Endometrial microvascular endothelial cells (primary cell): ENCODE measurements around the gene TRMT2A. TPM values are rescaled to one million over a fixed set of nuclear protein-coding genes. Genes with fewer than 3 reads are reported as not detected.

Experiments
- in situ Hi-C: cut with HindIII; loops from 2 replicates; pipeline ENCODE4 v1.10.0; 2017; ENCODE audit warnings: low sequenced_read_pairs, low pct_unique_long_range_greater_than_20kb; ENCODE audit errors: inconsistent ontology term
- total RNA-seq: library from RNA; depleted of rRNA; stranded (reverse); fragments of >200 nt; gene quantifications from one replicate; pipeline ENCODE4 v1.2.3, GENCODE V29; 2015; ENCODE audit errors: inconsistent ontology term

TRMT2A gene
- total RNA-seq, 1 donor from 2014 or later = 74.0 TPM

DNA sequence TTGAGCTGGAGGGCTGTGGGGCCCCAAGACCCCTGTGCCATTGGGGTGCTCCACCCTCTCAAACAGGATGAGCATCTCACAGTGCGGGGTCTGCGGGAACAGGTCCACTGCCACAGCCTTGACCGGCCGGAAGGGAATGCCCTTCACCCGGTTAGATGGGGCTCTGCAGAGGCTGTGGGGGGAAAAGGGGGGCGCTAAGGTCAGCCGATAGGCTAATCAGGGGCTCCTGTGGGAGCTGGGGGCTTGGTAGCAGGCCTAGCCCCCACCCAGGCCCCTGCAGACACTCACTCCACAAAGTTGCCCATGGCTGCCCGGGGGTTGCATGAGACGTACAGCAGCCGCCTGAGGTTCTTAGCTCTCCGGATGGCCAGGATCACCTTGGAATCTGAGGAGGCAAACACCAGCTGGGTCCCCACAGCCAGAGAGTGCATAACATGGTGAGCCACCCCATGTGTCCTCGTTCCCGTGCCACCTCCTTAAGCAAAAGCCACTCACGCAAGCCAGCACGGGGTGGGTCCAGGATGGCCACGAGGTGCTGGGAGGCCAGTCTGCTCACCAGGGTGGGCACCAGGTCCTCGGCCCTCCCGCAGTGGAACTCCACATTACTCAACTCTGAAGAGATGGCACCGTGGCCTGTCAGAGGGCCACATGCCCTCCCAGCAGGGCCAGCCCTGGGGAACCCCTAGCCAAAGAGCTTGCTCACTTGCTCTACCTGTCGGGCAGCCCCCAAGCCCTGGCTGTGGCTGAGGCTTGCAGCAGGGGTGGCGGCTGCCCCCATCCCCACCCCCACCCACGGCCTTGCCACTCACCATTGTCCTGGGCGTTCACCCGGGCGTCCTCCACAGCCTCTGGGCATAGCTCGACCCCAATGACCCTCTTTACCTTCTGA is 4.2 kb downstream of the TRMT2A start:
- in situ Hi-C loops = loop anchor here (25.0 kb wide), 2 partner anchors 151 to 351 kb away; partner anchors contain the start of gene TBX1

DNA sequence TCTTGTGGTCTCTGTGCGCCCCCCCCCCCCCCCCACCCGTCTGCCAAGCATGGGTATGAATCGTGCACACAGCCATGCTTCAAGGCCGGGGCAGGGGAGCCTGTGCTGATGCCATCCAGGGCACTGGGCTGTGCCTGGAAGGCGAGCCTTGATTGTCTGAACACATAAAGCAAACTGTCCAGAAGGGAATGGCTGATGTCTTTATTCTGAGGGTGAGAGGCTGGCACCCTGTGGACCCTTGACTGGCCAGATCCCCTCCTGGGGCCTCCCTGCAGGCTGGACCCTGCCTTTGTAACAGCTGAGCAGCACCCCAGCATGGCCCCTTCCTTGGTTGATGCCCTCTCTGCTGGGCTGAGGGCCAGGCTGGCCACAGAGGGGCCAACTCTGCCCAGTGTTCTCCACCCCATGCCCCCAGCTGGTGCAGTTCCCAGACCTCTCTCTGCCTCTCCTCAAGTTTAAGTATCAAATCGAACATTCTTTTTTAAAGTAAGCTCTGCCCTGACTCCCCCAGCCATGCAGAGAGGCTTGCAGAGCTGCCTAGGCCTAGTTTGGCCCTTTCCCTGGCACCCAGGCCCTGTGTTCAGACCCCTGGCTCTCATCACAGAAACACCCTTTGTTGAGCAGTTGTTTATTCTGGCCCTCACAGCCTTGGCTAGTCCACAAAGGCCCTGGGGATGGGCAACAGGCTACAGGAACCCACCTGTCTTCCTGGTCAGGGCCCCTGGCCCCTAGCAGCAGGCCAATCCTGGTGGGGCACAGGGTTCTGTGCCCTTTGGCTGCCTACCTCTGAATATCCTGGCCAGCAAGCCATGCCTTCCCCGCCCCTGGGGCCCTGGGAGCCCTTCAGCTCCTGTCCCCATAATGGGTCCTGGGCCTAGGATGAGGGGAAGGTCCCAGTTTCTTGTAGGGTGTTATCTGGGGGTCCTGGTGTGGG is 5.1 kb downstream of the TRMT2A start:
- in situ Hi-C loops = loop anchor here (25.0 kb wide), 2 partner anchors 150 to 350 kb away; partner anchors contain the start of gene TBX1

DNA sequence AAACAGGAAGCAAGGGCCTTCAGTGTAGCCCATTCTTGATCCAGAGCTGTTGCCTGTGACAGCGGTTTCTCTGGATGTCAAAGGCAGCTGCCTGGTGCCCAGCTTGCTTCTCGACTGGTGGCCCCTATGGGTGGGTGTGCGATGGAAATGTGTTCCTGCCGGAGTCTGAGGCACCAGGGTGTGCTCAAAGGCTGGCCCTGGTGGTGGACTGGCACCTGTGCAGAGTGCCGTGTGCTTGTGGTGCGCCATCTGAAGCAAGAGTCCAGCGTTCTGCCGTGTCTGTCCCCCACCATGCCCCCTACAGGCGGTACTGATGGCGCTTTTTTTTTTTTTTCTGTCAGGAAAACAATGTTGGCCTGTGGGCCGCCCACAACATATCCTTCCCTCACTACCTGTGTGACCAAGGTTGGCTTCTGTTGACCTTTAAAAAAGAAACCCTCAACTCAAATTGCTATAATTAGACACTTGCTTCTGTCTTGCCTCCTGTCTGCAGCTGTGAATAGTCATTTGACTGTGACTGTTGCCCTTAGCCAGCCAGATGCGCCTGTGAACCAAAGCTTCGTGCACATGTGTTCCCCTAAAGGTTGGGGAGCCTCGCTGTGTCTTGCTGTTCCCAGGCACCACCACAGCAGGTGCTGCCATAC is 5.9 kb downstream of the TRMT2A start:
- in situ Hi-C loops = loop anchor here (25.0 kb wide), 2 partner anchors 149 to 349 kb away; partner anchors contain the start of gene TBX1

DNA sequence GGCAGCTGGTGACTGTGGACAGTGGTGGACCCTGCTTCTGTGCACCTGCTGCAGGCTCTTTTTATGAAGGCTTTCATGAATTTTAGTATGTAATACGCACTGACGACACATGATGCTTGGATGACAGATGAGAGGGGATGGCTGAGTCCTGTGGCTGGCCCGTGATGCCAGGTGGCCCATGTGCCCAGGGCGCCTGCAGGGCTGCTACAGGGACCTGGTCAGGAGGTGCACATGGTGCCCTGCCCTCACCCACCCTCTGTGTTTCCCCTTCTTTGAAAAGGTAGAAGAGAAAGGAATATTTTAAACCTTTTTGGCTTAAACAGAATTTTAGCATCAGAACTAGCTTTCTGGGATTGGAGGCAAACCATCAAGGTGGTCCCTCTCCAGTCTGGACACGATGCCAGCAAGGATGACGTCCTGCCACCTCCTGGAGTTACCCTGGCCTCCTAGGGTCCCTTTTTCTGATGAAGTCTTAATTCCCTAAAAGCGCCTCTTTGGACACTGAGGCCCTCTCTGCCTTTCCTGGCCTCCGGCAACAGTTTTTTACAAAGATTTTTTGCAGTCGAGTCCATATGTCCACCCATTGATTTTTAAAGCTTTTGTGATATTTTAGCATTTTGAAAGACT is 6.6 kb downstream of the TRMT2A start:
- in situ Hi-C loops = loop anchor here (25.0 kb wide), 2 partner anchors 148 to 348 kb away; partner anchors contain the start of gene TBX1

DNA sequence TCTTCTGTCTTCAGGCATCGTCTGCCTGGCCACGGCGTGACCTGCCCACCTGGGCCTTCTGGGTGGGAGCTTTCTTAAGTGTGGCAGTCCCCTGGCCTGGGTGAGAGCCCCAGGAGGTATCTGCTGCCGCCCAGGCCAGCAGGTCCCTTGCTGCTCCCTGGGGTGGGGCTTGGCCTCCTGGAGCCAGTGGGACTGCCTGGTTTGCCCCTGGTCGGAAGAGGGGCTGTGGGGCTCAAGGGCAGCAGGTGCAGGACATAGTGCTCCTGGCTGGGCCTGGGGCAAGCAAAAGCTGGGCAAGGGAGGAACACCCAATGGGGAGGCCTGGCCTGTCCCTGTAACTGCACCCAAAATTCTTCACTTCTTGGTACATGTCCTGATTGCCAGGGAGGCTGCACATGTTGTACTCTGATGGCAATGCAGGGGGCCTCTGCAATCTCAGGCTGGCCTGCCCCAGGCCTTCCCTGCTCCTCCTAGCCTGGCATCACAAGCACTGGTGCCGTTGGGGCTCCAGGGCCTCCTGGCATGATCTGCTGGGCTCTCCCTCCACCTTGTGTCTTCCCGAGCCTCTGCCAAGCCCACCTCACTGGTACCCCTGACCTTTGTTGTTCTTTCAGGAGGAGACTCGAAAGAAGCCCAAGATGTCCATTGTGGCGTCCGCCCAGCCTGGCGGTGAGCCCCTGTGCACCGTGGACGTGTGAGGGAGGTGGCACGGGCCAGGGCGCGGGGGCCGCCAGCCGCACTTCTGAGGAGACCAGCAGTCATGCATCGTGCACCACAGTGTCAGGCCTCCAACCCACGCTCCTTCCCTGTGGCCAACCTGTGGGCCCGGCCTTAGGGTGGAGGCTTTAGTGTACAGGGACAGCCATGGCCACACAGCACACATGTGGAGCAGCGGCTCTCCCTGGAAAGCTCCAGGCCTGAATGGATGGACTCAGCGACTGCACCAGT is 7.3 kb downstream of the TRMT2A start:
- in situ Hi-C loops = loop anchor here (25.0 kb wide), 2 partner anchors 147 to 347 kb away; partner anchors contain the start of gene TBX1

DNA sequence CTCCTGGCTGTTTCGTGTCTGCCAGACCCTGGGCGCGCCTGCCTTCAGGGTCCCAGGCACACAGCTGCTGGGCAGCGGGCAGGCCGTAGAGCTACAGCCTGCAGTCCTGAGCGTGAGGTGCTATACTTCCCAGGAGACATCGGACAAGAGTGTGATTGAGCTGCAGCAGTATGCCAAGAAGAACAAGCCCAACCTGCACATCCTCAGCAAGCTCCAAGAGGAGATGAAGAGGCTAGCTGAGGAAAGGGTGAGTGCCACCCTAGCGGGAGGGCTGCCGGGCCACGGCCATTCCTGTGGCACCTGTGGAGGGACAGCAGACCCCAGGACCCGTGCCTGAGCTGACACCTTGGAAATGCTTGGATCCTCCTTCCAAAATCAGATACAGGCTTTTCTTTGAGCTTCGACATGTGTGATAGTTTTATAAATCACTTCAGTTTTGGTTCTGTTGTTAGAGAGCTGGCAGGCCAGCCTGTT is 8.2 kb downstream of the TRMT2A start:
- in situ Hi-C loops = loop anchor here (25.0 kb wide), 2 partner anchors 146 to 346 kb away; partner anchors contain the start of gene TBX1

DNA sequence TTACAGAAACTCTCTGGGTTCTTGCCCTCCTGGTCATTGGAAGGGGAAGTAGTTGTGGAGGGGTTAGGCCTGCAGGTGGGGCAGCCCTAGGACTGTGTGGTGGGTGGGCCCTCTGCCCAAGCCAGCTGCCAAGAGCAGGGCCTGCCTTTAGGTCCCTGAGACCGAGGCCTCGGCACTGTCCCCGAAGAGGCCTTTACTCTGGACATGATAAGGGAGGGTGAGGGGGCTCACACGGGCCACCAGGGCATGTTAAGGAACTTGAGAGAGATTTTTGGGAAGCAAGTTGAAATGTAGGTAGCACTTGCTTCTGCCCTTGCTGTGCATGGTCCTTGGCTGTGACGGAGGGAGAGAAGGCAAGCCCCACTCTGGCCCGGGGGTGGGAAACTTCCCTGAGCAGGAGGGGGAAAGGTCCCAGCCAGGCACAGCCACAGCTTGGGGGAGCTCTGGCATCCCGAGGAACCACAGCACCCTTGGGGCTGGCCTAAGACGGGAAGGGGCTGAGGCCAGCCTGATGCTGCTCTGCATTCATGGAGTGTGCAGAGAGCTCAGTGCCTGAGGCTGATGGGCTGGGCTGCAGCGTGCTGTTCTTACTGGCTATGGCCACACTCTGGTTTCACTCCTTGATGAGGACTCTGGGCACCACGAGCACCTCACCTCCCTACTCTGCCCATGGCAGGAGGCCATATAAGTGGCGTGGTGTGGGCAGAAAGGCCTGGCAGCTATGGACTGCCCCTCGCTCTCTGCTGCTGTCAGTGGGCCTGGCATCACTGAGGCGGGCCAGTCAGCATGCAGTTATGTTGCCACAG is 8.9 kb downstream of the TRMT2A start:
- in situ Hi-C loops = loop anchor here (25.0 kb wide), 2 partner anchors 146 to 346 kb away; partner anchors contain the start of gene TBX1

DNA sequence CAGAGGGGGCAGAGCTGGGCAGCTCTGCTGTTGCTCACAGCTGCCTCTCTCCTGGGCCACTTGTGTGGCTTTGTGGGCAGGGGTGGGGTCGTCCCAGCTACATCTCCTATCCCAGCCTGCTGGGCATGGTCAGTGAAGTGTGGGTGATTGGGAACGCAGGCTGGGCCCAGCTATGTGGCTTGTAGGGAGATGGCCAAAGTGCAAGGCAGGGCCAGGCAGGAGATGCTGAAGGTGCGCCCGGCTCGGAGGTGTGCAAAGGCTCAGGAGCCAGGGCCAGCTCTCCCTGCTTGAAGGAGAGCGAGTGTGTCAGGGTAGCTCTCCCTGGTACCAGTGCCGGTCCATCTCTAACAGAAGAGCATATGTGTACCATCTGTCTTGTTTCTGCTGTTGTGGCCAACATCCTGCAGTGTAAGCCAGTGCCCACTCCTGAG is 9.5 kb downstream of the TRMT2A start:
- in situ Hi-C loops = loop anchor here (25.0 kb wide), 2 partner anchors 145 to 345 kb away; partner anchors contain the start of gene TBX1

DNA sequence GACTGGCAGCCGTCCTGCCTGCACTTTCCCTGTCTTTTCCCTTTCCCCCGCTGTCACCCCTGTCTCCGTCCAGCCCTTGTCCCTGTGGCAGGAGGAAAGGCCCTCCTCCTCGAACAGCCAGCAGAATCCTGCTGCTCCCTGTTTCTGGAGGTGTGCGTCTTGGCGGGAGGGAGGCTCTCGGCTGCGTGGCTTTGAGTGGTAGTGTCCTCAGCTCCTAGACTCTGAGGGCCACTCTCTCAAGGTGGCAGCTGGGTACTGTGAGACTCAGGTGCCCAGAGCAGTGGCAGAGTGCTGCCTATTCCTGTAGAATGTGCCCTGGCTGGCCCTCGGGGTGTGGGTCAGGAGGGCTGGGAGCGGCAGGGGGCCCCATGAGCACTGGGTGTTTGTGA is 10.2 kb downstream of the TRMT2A start:
- in situ Hi-C loops = loop anchor here (25.0 kb wide), 2 partner anchors 145 to 345 kb away; partner anchors contain the start of gene TBX1

DNA sequence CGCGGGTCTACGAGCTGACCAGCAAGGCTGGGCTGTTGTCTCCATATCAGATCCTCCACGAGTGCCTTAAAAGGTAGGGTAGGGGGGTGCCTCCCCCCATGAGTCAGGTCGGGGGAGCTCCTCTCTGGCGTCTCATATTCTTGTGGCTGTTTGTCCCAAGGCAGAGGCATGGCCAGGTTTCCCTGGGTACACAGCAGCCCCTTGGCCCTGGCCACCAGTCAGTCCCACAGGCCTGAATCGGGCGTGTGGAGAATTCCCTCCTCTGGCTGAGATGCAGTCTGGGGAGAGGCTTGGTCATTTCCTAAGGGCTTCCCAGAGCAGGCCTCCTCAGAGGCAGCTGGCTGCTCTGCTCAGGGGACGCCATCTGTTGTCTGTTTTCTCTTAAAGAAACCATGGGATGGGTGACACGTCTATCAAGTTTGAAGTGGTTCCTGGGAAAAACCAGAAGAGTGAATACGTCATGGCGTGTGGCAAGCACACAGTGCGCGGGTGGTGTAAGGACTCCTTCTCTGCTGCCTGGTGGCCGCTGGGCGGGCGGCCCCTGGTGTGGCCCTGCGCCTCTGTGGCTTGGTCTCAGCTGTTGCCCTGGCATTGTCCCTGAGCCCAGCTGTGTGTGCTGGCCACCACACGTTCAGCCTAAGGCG is 10.7 kb downstream of the TRMT2A start:
- in situ Hi-C loops = loop anchor here (25.0 kb wide), 2 partner anchors 144 to 344 kb away; partner anchors contain the start of gene TBX1

DNA sequence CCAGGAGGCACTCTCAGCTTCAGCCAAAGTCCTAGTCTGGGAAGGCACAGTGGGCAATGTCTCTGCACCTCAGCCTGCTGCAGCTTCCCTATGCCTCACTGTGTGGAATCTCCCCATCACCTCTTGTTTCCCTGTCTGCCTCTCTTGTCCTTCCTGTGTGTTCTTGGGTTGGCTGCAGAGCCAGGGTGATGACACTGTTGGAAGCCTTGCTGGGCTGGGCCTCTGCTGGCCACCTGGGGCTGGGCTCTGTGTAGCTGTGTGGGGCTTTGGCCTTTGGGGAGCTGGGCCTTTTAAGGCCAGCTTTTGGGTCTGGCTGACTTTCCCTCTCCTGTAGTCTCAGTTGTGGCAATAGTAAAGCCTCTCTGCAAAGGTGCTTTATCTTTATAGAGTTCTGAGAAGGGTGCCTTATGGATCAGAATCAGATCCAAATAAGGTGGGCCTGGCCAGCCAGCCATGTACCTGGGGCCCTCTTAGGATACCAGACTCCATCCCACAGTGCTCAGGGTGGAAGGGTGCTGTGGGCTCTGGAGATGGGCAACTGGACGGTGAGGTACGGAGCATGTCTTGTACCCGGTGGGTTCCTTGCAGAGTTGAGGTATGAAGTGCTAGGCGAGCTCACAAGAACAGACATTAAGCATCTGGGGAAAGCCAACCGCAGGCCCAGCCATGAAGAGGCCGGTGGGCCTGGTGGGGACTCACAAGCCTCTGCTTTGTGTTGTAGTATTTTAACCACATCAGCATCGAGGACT is 11.4 kb downstream of the TRMT2A start:
- in situ Hi-C loops = loop anchor here (25.0 kb wide), 2 partner anchors 143 to 343 kb away; partner anchors contain the start of gene TBX1

DNA sequence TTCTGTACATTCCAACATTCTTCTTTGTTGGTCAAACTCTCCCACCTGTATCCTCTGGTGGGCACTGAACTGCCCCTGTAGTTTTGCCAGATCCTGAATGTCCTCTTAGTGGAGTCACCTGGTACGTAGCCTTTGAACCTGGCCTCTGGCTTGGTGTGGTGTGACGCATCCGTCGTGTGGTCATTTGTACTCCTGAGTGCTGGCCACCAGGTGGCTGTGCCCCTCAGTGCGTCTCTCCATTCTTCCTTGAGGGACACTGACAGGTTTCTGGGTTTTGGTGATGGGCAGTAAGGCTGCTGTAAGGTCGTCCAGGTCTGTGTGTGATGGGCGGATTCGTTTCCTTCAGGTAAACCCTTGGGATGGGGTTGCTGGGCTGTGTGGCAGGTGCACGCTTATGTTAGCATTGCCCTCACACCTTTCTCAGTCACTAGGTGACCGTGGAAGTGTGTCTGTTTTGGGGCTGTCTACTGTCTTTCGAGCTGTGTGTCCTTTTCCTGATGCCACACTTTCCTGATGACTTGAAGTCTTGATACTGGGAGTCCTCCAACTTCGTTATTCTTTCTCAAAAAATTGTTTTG is 14.7 kb downstream of the TRMT2A start:
- in situ Hi-C loops = loop anchor here (25.0 kb wide), 2 partner anchors 140 to 340 kb away; partner anchors contain the start of gene TBX1

DNA sequence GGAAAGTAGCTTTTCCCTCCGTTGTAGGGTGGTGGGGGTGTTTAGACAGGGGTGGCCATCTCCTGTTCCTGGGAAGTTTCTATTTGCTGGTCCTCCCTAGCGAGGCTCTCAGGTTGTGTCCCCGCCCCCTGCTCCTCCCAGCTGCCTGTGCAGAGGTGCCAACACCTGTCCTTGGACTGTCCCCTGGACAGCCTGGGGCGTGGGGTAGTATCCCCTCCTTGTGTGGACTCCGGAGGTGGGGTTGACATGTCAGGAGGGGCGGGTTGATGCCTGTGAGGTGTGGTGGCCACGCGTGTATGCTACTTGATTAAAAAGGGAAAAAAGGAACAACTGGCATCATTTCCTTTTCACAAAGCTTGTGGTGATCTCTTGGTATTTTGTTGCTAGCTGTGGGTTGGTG is 15.4 kb downstream of the TRMT2A start:
- in situ Hi-C loops = loop anchor here (25.0 kb wide), 2 partner anchors 139 to 339 kb away; partner anchors contain the start of gene TBX1

DNA sequence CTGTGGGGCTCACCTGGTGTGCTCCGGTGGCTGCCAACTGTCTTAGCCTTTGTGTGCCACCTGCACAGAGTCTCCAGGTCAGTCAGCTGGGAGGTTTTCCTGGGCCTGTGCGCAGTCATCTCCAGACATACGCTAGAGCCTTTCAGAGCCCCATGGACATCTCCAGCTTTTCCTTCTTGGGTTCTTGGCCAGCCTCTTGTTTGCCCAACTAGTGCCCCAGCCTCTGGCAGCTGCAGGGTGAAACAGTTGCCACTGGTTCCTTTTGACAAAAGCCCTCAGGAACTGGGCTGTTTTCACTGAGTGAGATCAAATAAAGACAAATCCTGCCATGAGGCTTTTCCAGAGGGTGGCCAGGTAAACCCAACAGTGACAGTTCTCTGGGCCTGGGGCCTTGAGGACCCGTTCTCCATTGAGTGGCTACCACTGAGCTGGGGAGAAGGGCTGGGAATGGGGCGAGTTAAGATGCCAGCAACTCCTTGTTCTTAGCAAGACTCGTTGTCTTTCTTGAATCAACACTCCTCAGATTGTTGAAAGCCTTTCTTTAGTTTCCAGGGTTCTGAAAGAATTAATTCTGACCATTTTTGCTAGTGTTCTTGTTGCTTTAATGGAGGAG is 17.8 kb downstream of the TRMT2A start:
- in situ Hi-C loops = no loop called here
